ENCODE results near the gene SDK1.
"Not testable (repeated sequence)": the region's sequence is repeated elsewhere in the genome, so short reads cannot be mapped to it uniquely, and the experiment has no call there.

The SDK1 gene

GRCh38 chr7:3958109-3958483 is 657.0 kb downstream of the SDK1 start:
- no peak for TF ChIP-seq CTCF (IDR thresholded peaks at IDR 0.05; ENCODE audit: low read depth, low read length, missing control alignments)
- in situ Hi-C loops (cut with HindIII; ENCODE audit: low sequenced_read_pairs), result no loop called here
- H3K4me3 ChIP-seq (ENCODE audit: low read depth, low read length), result no peak overlapping the region
- DNase-seq (ENCODE audit: low read depth), result no peak

GRCh38 chr7:3959364-3959763 is 658.3 kb downstream of the SDK1 start:
- H3K4me3 ChIP-seq (ENCODE audit: low read depth, low read length), result no peak overlapping the region
- no peak for DNase-seq (ENCODE audit: low read depth)
- no peak for TF ChIP-seq CTCF (IDR thresholded peaks at IDR 0.05; ENCODE audit: low read depth, low read length, missing control alignments)
- in situ Hi-C loops (cut with HindIII; ENCODE audit: low sequenced_read_pairs), result no loop called here

DNA sequence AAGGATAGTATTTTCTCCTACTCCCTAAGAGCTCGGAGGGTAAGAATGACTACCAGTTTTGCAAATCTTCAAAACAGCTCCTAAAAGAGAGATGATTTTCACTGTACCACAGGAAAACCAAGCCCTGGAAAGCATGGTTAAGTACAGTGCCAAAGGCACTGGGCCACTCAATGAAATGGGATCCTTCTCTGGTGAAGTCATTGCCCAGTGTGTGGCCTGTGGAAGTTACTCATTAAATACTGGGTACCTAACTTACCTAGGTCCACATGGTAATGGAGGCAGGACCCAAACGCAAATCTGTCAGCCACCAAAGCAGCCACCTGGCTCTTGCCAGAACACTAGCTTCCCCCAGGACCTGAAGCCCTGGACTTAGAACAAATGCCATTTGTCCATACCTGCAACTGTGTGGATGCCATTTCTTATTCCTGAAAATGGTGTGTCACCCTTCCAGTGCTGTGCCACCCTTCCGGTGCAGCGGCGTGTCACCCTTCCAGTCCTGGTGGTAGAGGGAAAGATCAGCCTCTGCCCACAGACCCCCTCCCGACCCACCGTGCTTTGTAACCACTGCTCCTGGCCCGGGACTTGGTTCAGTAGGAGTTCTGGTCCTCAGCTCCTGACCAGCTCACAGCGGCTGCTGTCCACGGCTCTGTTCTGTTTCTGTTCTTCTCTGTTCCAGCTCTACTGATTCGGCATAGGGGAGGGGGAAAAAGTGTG is 659.2 kb downstream of the SDK1 start:
- DNase-seq (ENCODE audit: low read depth), result no peak
- in situ Hi-C loops (cut with HindIII; ENCODE audit: low sequenced_read_pairs), result no loop called here
- H3K4me3 ChIP-seq (ENCODE audit: low read depth, low read length), result no peak overlapping the region
- no peak for TF ChIP-seq CTCF (IDR thresholded peaks at IDR 0.05; ENCODE audit: low read depth, low read length, missing control alignments)

GRCh38 chr7:3960942-3961341 is 659.9 kb downstream of the SDK1 start:
- no peak for TF ChIP-seq CTCF (IDR thresholded peaks at IDR 0.05; ENCODE audit: low read depth, low read length, missing control alignments)
- no peak for DNase-seq (ENCODE audit: low read depth)
- in situ Hi-C loops (cut with HindIII; ENCODE audit: low sequenced_read_pairs), result no loop called here
- no peak overlapping the region for H3K4me3 ChIP-seq (ENCODE audit: low read depth, low read length)

DNA sequence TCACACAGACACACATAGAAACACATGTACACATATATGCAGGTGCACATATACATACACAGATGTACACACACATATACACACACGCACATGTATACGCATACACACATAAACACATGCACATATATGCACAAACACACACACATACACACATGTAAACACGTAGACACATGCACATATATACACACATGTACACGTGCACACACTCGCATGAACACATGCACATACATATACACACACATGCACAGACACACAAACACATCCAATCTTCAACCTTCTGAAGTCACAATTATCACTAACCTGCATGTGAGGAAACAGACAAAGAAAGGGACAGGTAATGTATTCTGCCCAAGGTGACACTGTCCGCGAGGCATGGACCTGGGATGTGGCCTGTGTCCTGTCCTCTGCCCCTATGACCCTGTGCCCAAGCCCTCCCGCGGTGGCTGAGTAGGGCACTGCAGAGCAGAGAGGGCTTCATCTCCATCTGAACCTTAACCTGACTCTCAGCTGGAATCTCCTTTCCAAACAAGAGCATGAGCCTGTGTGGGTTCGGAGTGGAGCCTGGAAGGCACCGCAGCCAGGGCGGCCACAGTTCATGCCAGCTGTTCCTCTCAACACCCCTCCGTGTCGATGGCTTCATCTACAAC is 660.9 kb downstream of the SDK1 start:
- in situ Hi-C loops (cut with HindIII; ENCODE audit: low sequenced_read_pairs), result no loop called here
- TF ChIP-seq CTCF (IDR thresholded peaks at IDR 0.05; ENCODE audit: low read depth, low read length, missing control alignments), result no peak

DNA sequence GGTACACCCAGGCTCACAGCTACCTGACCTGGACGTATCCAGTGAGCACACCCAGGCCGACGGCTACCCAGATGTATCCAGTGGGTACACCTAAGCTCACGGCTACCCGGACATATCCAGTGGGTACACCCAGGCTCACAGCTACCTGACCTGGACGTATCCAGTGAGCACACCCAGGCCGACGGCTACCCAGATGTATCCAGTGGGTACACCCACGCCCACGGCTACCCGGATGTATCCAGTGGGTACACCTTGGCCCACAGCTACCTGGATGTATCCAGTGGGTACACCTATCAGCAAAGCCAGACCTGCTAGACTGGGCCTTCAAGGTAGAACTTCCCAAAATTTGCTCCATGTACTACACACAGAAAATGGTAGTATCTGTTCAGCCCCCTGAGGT is 662.7 kb downstream of the SDK1 start:
- H3K4me3 ChIP-seq (ENCODE audit: low read depth, low read length); DNase-seq (ENCODE audit: low read depth); in situ Hi-C loops (cut with HindIII; ENCODE audit: low sequenced_read_pairs): not testable (repeated sequence)

More for the DNA sequence above, 660.9 kb downstream of the SDK1 start:
- no peak for DNase-seq (ENCODE audit: low read depth)
- H3K4me3 ChIP-seq (ENCODE audit: low read depth, low read length), result no peak overlapping the region

- no peak for TF ChIP-seq CTCF (IDR thresholded peaks at IDR 0.05; ENCODE audit: low read depth, low read length, missing control alignments)
- no peak for DNase-seq (ENCODE audit: low read depth)
- in situ Hi-C loops (cut with HindIII; ENCODE audit: low sequenced_read_pairs), result no loop called here
- H3K4me3 ChIP-seq (ENCODE audit: low read depth, low read length), result no peak overlapping the region
Measured at GRCh38 chr7:3964980-3965606, 664.0 kb downstream of the SDK1 start.

Data from astrocyte of the cerebellum (primary cell).